Astrocyte (in vitro differentiated cells and primary cell): ENCODE measurements around the gene EXOC6B. TPM values are rescaled to one million over a fixed set of nuclear protein-coding genes. Genes with fewer than 3 reads are reported as not detected.

ENCODE experiments used
- DNase-seq: peaks from one replicate; pipeline ENCODE4 v3.0.0-alpha.2; 2010; ENCODE audit warnings: low read depth
- FAIRE-seq: peaks from 2 replicates; lab custom pipeline; 2011; peaks lifted over from hg19 to GRCh38; lab: Jason Lieb, UNC
- H2AFZ ChIP-seq: 2 replicates; pipeline ENCODE4 v1.6.0; 2012; ENCODE audit warnings: low read depth, low read length, inconsistent platforms
- H3K27ac ChIP-seq: 2 replicates; pipeline ENCODE4 v1.5.1; 2011; ENCODE audit warnings: low read depth, low read length, inconsistent platforms
- H3K27me3 ChIP-seq: 2 replicates; pipeline ENCODE4 v1.6.0; 2011; ENCODE audit warnings: low read length, inconsistent platforms; ENCODE audit not compliant: insufficient read depth
- H3K36me3 ChIP-seq: 2 replicates; pipeline ENCODE4 v1.5.1; 2011; ENCODE audit warnings: low read length, inconsistent platforms; ENCODE audit not compliant: insufficient read depth
- H3K4me1 ChIP-seq: 2 replicates; pipeline ENCODE4 v1.5.1; 2011; ENCODE audit warnings: low read length, inconsistent platforms; ENCODE audit not compliant: insufficient read depth
- H3K4me2 ChIP-seq: 2 replicates; pipeline ENCODE4 v1.6.0; 2012; ENCODE audit warnings: low read length, inconsistent platforms
- H3K4me3 ChIP-seq: 2 replicates; pipeline ENCODE4 v1.5.1; 2011; ENCODE audit warnings: low read depth, mild to moderate bottlenecking, low read length, inconsistent platforms; ENCODE audit not compliant: insufficient read depth
- H3K79me2 ChIP-seq: 2 replicates; pipeline ENCODE4 v1.6.0; 2012; ENCODE audit warnings: mild to moderate bottlenecking, low read length, inconsistent platforms; ENCODE audit not compliant: insufficient read depth
- H3K9ac ChIP-seq: 2 replicates; pipeline ENCODE4 v1.6.0; 2012; ENCODE audit warnings: mild to moderate bottlenecking, low read length, inconsistent platforms
- H3K9me3 ChIP-seq: 2 replicates; pipeline ENCODE4 v1.5.1; 2012; ENCODE audit warnings: low read depth, mild to moderate bottlenecking, low read length, inconsistent platforms; ENCODE audit not compliant: insufficient read depth
- H4K20me1 ChIP-seq: 2 replicates; pipeline ENCODE4 v1.6.0; 2012; ENCODE audit warnings: low read length, inconsistent platforms; ENCODE audit not compliant: insufficient read depth
- H3K27ac Mint-ChIP-seq: one replicate; pipeline ENCODE4 v1.8.0; 2021; ENCODE audit warnings: mild to moderate bottlenecking, mixed read lengths; ENCODE audit not compliant: unreplicated experiment
- H3K27me3 Mint-ChIP-seq: one replicate; pipeline ENCODE4 v1.8.0; 2021; ENCODE audit warnings: low read depth, mixed read lengths; ENCODE audit not compliant: unreplicated experiment
- H3K36me3 Mint-ChIP-seq: one replicate; pipeline ENCODE4 v1.8.0; 2021; ENCODE audit warnings: low read depth, mixed read lengths; ENCODE audit not compliant: unreplicated experiment
- H3K4me1 Mint-ChIP-seq: one replicate; pipeline ENCODE4 v1.8.0; 2021; ENCODE audit warnings: low read depth, mixed read lengths; ENCODE audit not compliant: unreplicated experiment
- H3K4me3 Mint-ChIP-seq: one replicate; pipeline ENCODE4 v1.8.0; 2021; ENCODE audit warnings: mild to moderate bottlenecking, moderate library complexity, mixed read lengths; ENCODE audit not compliant: unreplicated experiment
- H3K9me3 Mint-ChIP-seq: one replicate; pipeline ENCODE4 v1.8.0; 2021; ENCODE audit warnings: mild to moderate bottlenecking, mixed read lengths; ENCODE audit not compliant: unreplicated experiment
- CTCF ChIP-seq: IDR thresholded peaks from 2 replicates; pipeline ENCODE4 v1.5.1; 2011; ENCODE audit warnings: low read depth, mild to moderate bottlenecking, inconsistent platforms, low read length, moderate library complexity; ENCODE audit not compliant: insufficient read depth
- EZH2 ChIP-seq: IDR thresholded peaks from 2 replicates; pipeline ENCODE4 v1.6.1; 2012; ENCODE audit warnings: mild to moderate bottlenecking, low read length, inconsistent platforms; ENCODE audit not compliant: insufficient read depth
- total RNA-seq: library from RNA; stranded (reverse); gene quantifications from 2 replicates; pipeline ENCODE4 v1.2.1, GENCODE V29; 2021

The EXOC6B gene
- total RNA-seq, 1 donor from 2014 or later, result 31.8 TPM

DNA sequence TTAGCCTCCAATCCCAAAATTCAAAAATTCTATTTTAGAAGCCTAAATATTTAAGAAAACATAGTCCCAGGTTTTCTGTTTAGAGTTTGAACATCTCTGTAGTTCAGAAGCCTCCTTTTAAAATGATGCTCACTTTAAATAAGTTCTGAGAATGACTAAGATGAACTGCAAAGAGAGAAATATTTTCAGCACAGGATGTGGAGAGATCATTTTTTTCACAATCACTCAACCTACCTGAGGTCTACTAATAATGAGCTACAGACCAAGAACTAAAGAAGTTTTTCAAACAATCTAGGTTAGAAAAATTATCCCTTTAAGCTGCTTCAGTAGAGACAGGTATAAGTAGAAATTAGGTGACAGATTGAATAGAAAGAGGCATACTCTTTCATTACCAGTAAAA lies 493.1 kb downstream of the EXOC6B start:
- Histone ChIP-seq H3K9ac (no peak overlapping the region), H3K27me3 (no peaks in the 10 kb centered on the region), H2AFZ (no peak overlapping the region), H3K27ac (no peak overlapping the region), H3K9me3 (no peaks in the 10 kb centered on the region), H3K4me2 (no peak overlapping the region), H3K4me1 (no peaks in the 10 kb centered on the region), H3K79me2 (no peaks in the 10 kb centered on the region), H4K20me1 (no peaks in the 10 kb centered on the region), H3K36me3 (no peaks in the 10 kb centered on the region), H3K4me3 (no peak overlapping the region)
- Mint-ChIP-seq H3K4me3 (no peak overlapping the region), H3K27me3 (no peaks in the 10 kb centered on the region), H3K36me3 (peaks cover 5% of the 10 kb centered on the region), H3K27ac (no peak overlapping the region), H3K9me3 (no peaks in the 10 kb centered on the region), H3K4me1 (peaks cover 4% of the 10 kb centered on the region)
- DNase-seq (no peak), FAIRE-seq (no peak)
- TF ChIP-seq CTCF (no peak), EZH2 (no peak)

DNA sequence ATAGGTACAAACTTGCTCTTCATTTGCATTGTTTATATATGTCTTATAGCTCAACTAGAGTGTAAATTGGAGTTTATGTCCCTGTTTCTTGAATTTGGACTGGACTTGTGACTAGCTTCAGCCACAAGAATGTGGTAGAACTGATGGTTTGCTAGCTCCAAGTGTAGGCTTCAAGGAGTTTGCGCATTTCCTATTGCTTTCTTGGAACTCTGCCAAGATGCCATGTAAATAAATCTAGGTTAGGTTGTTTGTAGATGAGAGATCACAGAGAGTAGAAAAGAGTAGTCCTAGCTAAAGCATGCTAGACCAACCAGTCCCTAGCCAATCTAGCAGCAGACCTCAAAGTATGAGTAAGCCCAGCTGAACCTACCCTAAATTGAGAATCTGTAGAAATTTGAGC lies 495.2 kb downstream of the EXOC6B start:
- Mint-ChIP-seq H3K9me3 (no peaks in the 10 kb centered on the region), H3K27me3 (no peaks in the 10 kb centered on the region), H3K4me3 (no peak overlapping the region), H3K4me1 (peaks cover 8% of the 10 kb centered on the region), H3K36me3 (peaks cover 14% of the 10 kb centered on the region), H3K27ac (no peak overlapping the region)
- no peak for DNase-seq
- Histone ChIP-seq H3K9me3 (no peaks in the 10 kb centered on the region), H3K79me2 (no peaks in the 10 kb centered on the region), H3K4me1 (no peaks in the 10 kb centered on the region), H3K4me3 (no peak overlapping the region), H3K27ac (no peak overlapping the region), H3K27me3 (no peaks in the 10 kb centered on the region), H3K36me3 (no peaks in the 10 kb centered on the region), H4K20me1 (no peaks in the 10 kb centered on the region), H3K9ac (no peak overlapping the region), H3K4me2 (no peak overlapping the region), H2AFZ (no peak overlapping the region)
- no peak for FAIRE-seq
- TF ChIP-seq CTCF (no peak), EZH2 (no peak)

- DNase-seq, result peak; percentile 47
- peaks cover 8% of the 10 kb centered on the region for H3K4me1 Mint-ChIP-seq
- Histone ChIP-seq H3K4me3 (no peak overlapping the region), H3K36me3 (no peaks in the 10 kb centered on the region), H3K4me1 (no peaks in the 10 kb centered on the region), H3K79me2 (no peaks in the 10 kb centered on the region), H2AFZ (no peak overlapping the region), H3K4me2 (no peak overlapping the region), H4K20me1 (no peaks in the 10 kb centered on the region), H3K9me3 (no peaks in the 10 kb centered on the region), H3K27me3 (no peaks in the 10 kb centered on the region), H3K9ac (no peak overlapping the region), H3K27ac (no peak overlapping the region)
- no peaks in the 10 kb centered on the region for H3K27me3 Mint-ChIP-seq
- H3K27ac Mint-ChIP-seq, result no peak overlapping the region
- H3K9me3 Mint-ChIP-seq, result peaks cover 4% of the 10 kb centered on the region
- TF ChIP-seq CTCF, result no peak
- TF ChIP-seq EZH2, result no peak
- H3K36me3 Mint-ChIP-seq, result peaks cover 14% of the 10 kb centered on the region
- FAIRE-seq, result no peak
- no peak overlapping the region for H3K4me3 Mint-ChIP-seq
These were observed 499.1 kb downstream of the EXOC6B start for GRCh38 chr2:72326759-72327158.
